HEK293T (cell line): ENCODE results near the gene BTBD3.

Experiments used
- CTCF ChIA-PET: fragments of 350-600 bp; formaldehyde crosslinking; extraction: SDS; loops from one replicate; lab custom pipeline; 2021; ENCODE audit warnings: antibody characterized with exemption, inconsistent platforms; lab: Yijun Ruan, JAX
- POLR2A ChIA-PET: fragments of 350-600 bp; formaldehyde crosslinking; extraction: SDS; loops from one replicate; lab custom pipeline; 2020; ENCODE audit warnings: antibody characterized with exemption, inconsistent platforms; lab: Yijun Ruan, JAX
- DNase-seq: peaks from one replicate; pipeline ENCODE4 v3.0.0; 2012; ENCODE audit warnings: mixed read lengths; ENCODE audit errors: extremely low spot score
- ARNT ChIP-seq: fragments of 450-650 bp; IDR thresholded peaks from 2 replicates; pipeline ENCODE4 v1.6.1; 2017; ENCODE audit warnings: mild to moderate bottlenecking
- BHLHE40 ChIP-seq: fragments of 450-650 bp; IDR thresholded peaks from 2 replicates; pipeline ENCODE4 v1.6.1; 2016; ENCODE audit warnings: mild to moderate bottlenecking, moderate library complexity, borderline replicate concordance
- CTBP1 ChIP-seq: fragments of 450-650 bp; IDR thresholded peaks from 2 replicates; pipeline ENCODE4 v1.6.1; 2016; ENCODE audit warnings: borderline replicate concordance
- ELF4 ChIP-seq: fragments of 450-650 bp; IDR thresholded peaks from 2 replicates; pipeline ENCODE4 v1.6.1; 2017; ENCODE audit warnings: antibody characterized with exemption
- FOXA1 ChIP-seq: fragments of 450-650 bp; IDR thresholded peaks from 2 replicates; pipeline ENCODE4 v1.6.1; 2016; ENCODE audit warnings: mild to moderate bottlenecking
- FOXK2 ChIP-seq: fragments of 450-650 bp; IDR thresholded peaks from 2 replicates; pipeline ENCODE4 v1.6.1; 2016; ENCODE audit warnings: mild to moderate bottlenecking
- FOXM1 ChIP-seq: fragments of 450-650 bp; IDR thresholded peaks from 2 replicates; pipeline ENCODE4 v1.6.1; 2017; ENCODE audit warnings: mild to moderate bottlenecking, borderline replicate concordance
- HDGF ChIP-seq: fragments of 450-650 bp; IDR thresholded peaks from 2 replicates; pipeline ENCODE4 v1.6.1; 2017; ENCODE audit warnings: antibody characterized with exemption, borderline replicate concordance
- L3MBTL2 ChIP-seq: fragments of 450-650 bp; conservative IDR thresholded peaks from 2 replicates; pipeline ENCODE4 v1.6.1; 2016; ENCODE audit warnings: mild to moderate bottlenecking
- LEF1 ChIP-seq: fragments of 450-650 bp; IDR thresholded peaks from 2 replicates; pipeline ENCODE4 v1.6.1; 2017; ENCODE audit warnings: mild to moderate bottlenecking, borderline replicate concordance
- NFRKB ChIP-seq: fragments of 450-650 bp; IDR thresholded peaks from 2 replicates; pipeline ENCODE4 v1.6.1; 2016; ENCODE audit warnings: mild to moderate bottlenecking, moderate library complexity
- SP1 ChIP-seq: fragments of 450-650 bp; IDR thresholded peaks from 2 replicates; pipeline ENCODE4 v1.6.1; 2017
- SUZ12 ChIP-seq: fragments of 450-650 bp; IDR thresholded peaks from 2 replicates; pipeline ENCODE4 v1.6.1; 2016; ENCODE audit warnings: mild to moderate bottlenecking
- TARDBP ChIP-seq: fragments of 450-650 bp; IDR thresholded peaks from 2 replicates; pipeline ENCODE4 v1.6.1; 2016
- ZNF384 ChIP-seq: fragments of 450-650 bp; IDR thresholded peaks from 2 replicates; pipeline ENCODE4 v1.6.1; 2016
- TF ChIP-seq, protein P1 (sequence below): fragments of 450-650 bp; IDR thresholded peaks from 2 replicates; pipeline ENCODE4 v1.6.1; 2016

The BTBD3 gene

DNA sequence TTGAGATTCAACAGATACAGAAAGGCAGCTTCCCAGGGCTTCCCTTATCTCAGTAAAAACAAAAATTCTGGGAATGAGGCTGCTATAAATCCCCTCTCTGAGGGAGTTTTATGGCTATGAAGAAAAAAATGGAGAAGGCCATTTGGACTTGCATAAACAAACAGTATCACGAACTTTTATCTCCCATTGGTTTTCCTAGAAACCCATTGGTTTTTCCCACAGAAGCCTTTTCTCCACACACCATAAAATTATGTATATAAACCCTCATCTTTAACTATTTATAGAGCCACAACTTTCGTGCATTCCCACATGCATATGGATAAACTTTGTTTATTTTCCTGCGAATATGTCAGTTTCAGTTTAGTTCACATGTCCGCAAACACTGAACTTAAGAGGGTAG lies 36.2 kb upstream of the BTBD3 start:
- ChIA-PET POLR2A (no interaction called here), CTCF (no interaction called here)
- DNase-seq, result no peak
- TF ChIP-seq CTBP1 (peak; percentile 29; the same call in 1 of the 2 replicates), ZNF384 (peak; percentile 69), SUZ12 (no peak)
- TF ChIP-seq, protein P1, sequence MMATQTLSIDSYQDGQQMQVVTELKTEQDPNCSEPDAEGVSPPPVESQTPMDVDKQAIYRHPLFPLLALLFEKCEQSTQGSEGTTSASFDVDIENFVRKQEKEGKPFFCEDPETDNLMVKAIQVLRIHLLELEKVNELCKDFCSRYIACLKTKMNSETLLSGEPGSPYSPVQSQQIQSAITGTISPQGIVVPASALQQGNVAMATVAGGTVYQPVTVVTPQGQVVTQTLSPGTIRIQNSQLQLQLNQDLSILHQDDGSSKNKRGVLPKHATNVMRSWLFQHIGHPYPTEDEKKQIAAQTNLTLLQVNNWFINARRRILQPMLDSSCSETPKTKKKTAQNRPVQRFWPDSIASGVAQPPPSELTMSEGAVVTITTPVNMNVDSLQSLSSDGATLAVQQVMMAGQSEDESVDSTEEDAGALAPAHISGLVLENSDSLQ, result 0 out of 2 replicates have a peak, but pooled peaks have one; percentile 32

GRCh38 chr20:11882651-11883050 lies 35.0 kb upstream of the BTBD3 start:
- no peak for DNase-seq
- ChIA-PET POLR2A (no interaction called here), CTCF (no interaction called here)
- TF ChIP-seq HDGF (no peak), BHLHE40 (no peak), CTBP1 (no peak), ELF4 (no peak), TARDBP (no peak), FOXK2 (no peak), FOXA1 (no peak), SP1 (no peak), ARNT (no peak), SUZ12 (no peak), FOXM1 (no peak)
- TF ChIP-seq, protein P1, result no peak

DNA sequence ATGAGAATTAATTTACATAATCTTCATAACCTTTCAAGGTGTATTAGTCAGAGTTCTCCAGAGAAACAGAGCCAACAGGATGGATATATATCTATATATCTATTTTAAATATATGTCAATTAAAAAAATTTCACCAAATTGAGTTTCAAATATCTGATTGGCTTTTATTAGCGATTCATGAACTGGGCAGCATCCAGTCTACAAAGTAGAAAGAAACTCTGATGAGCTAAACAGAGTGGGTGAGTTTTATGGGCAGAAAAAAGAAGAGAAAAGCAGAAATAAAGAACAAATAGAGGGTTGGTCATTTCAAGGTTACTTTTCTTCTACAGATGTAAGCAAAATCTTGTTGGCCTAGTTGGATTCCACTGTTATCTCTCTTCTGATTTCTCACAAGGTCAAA lies 29.0 kb upstream of the BTBD3 start:
- CTCF ChIA-PET, result no interaction called here
- TF ChIP-seq BHLHE40, result no peak
- no peak for TF ChIP-seq LEF1
- TF ChIP-seq FOXK2, result no peak
- no peak for TF ChIP-seq ARNT
- TF ChIP-seq NFRKB, result no peak
- TF ChIP-seq FOXA1, result no peak
- TF ChIP-seq CTBP1, result no peak
- no peak for TF ChIP-seq SP1
- no peak for TF ChIP-seq ELF4
- TF ChIP-seq FOXM1, result no peak
- no peak for DNase-seq
- POLR2A ChIA-PET, result no interaction called here

DNA sequence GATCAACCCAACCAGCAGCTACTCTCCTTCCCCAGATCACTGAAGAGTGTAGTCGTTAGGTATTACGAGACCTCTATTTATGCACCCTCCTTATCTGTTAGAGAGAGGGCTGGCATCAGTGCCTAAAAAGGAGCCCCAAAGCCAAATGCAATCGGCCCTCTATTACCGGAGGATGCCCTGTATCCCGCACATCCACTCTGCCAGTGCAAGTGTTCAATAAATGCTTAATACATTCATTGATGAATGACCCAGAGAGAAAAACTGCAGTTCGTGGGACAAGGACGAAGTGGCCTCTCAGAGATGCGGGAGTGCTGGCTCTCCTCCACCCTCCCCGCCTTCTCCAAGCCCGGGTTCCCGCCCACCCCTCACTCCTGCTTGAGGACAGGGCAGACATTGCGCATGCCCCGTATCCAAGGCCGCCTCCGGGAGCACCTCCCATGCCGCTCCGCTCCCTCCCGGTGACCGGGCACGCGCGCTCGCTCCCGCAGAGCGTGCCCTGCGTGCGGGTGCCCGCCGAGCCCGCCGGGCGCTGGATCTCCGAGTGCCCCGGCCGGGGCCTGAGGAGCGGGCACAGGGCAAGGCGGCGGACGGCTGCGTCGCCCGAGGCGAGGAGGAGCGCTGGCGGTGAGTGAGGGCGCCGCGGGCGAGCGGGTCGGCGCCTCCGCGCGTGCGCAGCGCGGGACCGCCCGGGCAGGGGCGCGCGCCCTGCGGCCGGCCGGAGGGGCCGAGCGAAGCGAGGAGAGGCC lies 27.2 kb upstream of the BTBD3 start:
- CTCF ChIA-PET, result no interaction called here
- no peak for TF ChIP-seq LEF1
- no peak for TF ChIP-seq ARNT
- TF ChIP-seq, protein P1, result no peak
- TF ChIP-seq BHLHE40, result no peak
- no peak for TF ChIP-seq SUZ12
- no peak for TF ChIP-seq ELF4
- TF ChIP-seq ZNF384, result no peak
- no peak for TF ChIP-seq FOXM1
- no peak for TF ChIP-seq HDGF
- no peak for TF ChIP-seq TARDBP
- TF ChIP-seq FOXK2, result no peak
- TF ChIP-seq FOXA1, result no peak
- no peak for TF ChIP-seq NFRKB
- no peak for TF ChIP-seq SP1
- DNase-seq, result peak; percentile 90
- POLR2A ChIA-PET, result no interaction called here

- POLR2A ChIA-PET, result interaction anchor here (0.6 kb wide), 1 partner anchor 46 kb away, joined by 3 read pairs; no protein-coding TSS in a partner anchor
- no peak for TF ChIP-seq ZNF384
- TF ChIP-seq, protein P1, result no peak
- TF ChIP-seq FOXK2, result no peak
- no peak for TF ChIP-seq ELF4
- TF ChIP-seq L3MBTL2, result no peak
- no peak for TF ChIP-seq SUZ12
- no peak for TF ChIP-seq CTBP1
- no peak for TF ChIP-seq TARDBP
- TF ChIP-seq LEF1, result no peak
- TF ChIP-seq FOXM1, result no peak
- TF ChIP-seq BHLHE40, result no peak
- TF ChIP-seq HDGF, result no peak
- no peak for TF ChIP-seq NFRKB
- no peak for TF ChIP-seq SP1
- CTCF ChIA-PET, result no interaction called here
- DNase-seq, result no peak
These were observed 26.5 kb upstream of the BTBD3 start for GRCh38 chr20:11891077-11891775.
